GM20431 (cell line): ENCODE data around the gene SFMBT1.
"Not testable (repeated sequence)": the region's sequence is repeated elsewhere in the genome, so short reads cannot be mapped to it uniquely, and the experiment has no call there.

Source experiments
- in situ Hi-C: fragments of 300-500 bp; cut with MseI, MboI; formaldehyde crosslinking; loops from one replicate; pipeline ENCODE4 v1.15.0; 2020; ENCODE audit warnings: low sequenced_read_pairs; ENCODE audit not compliant: unreplicated experiment

SFMBT1 gene

GRCh38 chr3:53043738-53044137, 2.1 kb downstream of the SFMBT1 start:
- in situ Hi-C loops, result no loop called here

GRCh38 chr3:53042651-53043050, 3.2 kb downstream of the SFMBT1 start:
- in situ Hi-C loops, result no loop called here

- in situ Hi-C loops, result no loop called here
Observed at GRCh38 chr3:53040351-53040820, 5.5 kb downstream of the SFMBT1 start.

- in situ Hi-C loops, result no loop called here
Observed at GRCh38 chr3:53039376-53039752, 6.5 kb downstream of the SFMBT1 start.

- in situ Hi-C loops, result no loop called here
Observed at GRCh38 chr3:53038679-53039375, 7.0 kb downstream of the SFMBT1 start.

- in situ Hi-C loops, result no loop called here
Observed at GRCh38 chr3:53035825-53036619, 9.9 kb downstream of the SFMBT1 start.

- in situ Hi-C loops, result not testable (repeated sequence)
Observed at GRCh38 chr3:53035018-53035417, 10.9 kb downstream of the SFMBT1 start.

GRCh38 chr3:53034411-53034810, 11.5 kb downstream of the SFMBT1 start:
- in situ Hi-C loops, result not testable (repeated sequence)

GRCh38 chr3:53032609-53033008, 13.3 kb downstream of the SFMBT1 start:
- in situ Hi-C loops, result no loop called here

- in situ Hi-C loops, result no loop called here
Observed at GRCh38 chr3:53030619-53031449, 15.0 kb downstream of the SFMBT1 start.

- in situ Hi-C loops, result no loop called here
Observed at GRCh38 chr3:53028641-53029040, 17.2 kb downstream of the SFMBT1 start.

GRCh38 chr3:53027254-53027844, 18.5 kb downstream of the SFMBT1 start:
- in situ Hi-C loops, result no loop called here

GRCh38 chr3:53026382-53027162, 19.3 kb downstream of the SFMBT1 start:
- in situ Hi-C loops, result no loop called here

GRCh38 chr3:53024315-53024714, 21.6 kb downstream of the SFMBT1 start:
- in situ Hi-C loops, result no loop called here

- in situ Hi-C loops, result no loop called here
Observed at GRCh38 chr3:53023072-53023823, 22.6 kb downstream of the SFMBT1 start.

GRCh38 chr3:53022647-53023046, 23.2 kb downstream of the SFMBT1 start:
- in situ Hi-C loops, result no loop called here

GRCh38 chr3:53016236-53016635, 29.6 kb downstream of the SFMBT1 start:
- in situ Hi-C loops, result no loop called here

GRCh38 chr3:53011324-53011723, 34.5 kb downstream of the SFMBT1 start:
- in situ Hi-C loops, result no loop called here
